ENCODE results near the gene CFAP77.

The CFAP77 gene

DNA sequence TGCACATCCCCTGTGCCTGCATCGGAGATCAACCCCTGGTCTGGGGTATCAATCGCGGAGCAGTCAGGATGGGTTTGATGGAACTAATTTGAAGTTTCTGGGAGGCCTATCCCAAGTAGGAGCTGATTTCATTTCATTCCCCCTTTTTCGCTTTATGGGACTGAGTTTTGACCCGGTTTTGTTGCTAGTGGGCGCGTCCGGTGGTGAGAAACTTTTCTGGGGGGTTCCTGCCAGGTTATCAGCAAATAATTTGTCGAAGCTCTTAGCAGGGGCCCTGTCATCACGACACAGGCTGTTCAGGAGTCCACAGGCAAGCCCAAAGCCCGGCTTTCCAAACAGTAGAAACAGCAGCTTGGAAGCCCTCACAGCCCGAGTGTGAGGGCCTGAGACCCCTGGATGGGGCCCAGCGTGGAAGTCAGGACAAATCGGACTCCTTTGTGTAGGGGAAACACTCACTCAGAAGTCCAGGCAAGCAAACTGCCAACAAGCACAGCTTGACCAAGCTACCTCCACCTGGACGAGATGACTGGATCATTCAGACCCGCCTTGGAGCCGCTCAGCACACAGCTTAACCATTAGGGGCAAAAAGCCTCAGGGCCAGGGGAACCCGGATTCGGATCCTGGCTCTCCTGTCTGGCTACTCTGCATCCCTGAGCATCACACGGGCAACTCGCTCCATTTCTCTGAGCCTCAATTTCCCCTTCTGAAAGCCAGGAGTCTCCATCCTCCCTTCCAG, 108.0 kb downstream of the CFAP77 start:
- no peak for DNase-seq (ENCODE audit: low read depth)

DNA sequence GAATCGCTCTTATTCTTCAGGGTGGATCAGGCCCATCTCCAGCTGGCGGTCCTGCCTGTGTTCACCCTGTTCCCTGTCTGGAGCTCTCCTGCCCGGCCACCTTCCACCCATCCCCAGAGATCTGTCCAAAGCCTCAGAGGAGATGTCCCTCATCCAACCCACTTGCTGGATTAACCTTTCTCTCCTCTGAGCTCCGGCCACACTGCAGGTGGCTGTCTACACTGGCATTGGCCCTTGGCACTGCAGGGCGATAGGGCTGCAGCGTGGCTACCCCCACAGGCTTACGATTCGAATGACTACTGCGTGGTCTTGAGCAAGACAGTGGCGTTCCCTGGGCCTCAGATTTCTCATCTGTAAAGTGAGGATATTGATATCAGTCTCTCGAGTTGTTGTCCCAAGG, 108.6 kb downstream of the CFAP77 start:
- DNase-seq (ENCODE audit: low read depth) = no peak

DNA sequence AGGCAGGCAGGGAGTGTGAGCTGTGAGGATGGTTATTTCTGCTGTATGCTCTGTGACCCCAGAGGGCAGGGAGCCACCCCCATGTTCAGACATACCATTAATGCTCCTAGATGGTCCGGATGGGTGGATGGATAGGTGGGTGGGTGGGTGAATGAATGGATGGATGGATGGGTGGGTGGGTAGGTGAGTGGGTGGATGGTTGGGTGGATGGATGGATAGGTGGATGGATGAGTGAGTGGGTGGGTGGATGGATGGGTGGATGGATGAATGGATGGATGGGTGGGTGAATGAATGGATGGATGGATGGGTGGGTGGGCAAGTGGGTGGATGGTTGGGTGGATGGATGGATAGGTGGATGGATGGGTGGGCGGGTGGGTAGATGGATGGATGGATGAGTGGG, 109.0 kb downstream of the CFAP77 start:
- no peak for DNase-seq (ENCODE audit: low read depth)

DNA sequence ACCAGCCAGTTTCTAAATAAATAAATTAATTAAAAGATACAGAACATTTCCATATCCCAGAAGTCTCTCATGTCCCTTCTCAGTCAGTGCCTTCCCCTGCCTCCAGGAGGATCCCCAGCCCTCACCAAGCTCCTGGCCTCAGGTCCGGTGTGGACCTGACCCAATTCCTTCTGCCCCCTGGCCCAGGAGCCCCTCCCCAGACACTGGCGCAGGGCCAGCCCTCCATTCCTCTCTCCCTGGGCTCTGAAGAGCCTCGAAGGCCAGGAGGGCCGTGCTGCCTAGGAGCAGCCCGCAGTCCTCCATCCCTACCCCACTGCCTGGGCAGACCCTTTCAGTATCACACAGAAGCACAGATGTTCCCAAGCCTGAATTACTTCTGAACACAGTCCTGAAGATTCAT, 110.6 kb downstream of the CFAP77 start:
- DNase-seq (ENCODE audit: low read depth) = no peak

DNA sequence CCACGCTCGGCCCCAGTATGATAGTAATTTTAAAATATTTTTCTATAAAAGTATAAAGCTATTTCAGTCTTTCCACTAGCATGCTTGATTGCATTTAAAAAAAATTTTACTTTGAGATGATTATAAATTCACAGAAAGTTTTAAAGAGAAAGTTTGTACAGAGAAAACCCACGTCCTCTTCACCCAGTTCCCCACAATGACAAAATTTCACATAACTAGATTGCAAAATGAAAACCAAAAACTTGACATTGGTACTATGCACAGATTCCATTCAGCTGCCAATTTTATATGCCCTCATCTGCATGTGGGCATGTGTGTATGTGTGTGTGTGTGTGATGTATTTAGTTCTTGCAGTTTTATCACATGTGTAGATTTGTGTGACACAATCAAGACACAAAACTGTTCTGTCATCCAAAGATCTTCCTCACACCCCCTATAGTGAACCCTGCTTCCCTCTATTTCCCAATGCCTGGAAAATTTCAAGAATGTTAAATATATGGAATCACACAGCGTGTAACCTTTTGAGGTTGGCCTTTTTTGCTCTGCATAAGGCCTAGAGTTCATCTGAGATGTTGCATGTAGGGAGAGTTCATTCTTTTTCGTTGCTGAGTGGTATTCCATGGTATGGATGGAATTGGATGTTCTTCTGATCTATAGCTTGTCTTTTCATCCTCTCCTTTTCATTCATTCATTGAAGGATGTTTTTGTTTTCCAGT, 115.5 kb downstream of the CFAP77 start:
- DNase-seq (ENCODE audit: low read depth) = no peak

DNA sequence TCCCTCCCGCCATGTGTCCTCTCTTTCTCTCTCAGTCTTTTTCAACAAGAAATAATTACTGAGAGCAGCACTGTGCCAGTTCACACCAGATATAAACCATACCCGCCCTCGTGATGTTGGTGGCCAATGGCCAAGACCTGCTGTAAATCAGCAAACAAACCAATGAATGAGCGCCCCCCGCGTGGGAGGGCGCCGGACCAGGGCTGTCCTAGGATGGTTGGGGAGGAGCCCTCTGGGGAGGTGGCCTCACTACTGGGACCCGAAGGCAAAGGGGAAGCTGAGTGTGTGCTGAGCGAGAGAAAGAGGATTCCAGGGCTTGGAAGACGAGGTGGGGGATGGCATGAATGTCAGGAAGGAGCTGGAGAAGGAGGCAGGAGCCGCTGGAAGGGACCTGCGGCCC, 121.2 kb downstream of the CFAP77 start:
- no peak for DNase-seq (ENCODE audit: low read depth)

DNA sequence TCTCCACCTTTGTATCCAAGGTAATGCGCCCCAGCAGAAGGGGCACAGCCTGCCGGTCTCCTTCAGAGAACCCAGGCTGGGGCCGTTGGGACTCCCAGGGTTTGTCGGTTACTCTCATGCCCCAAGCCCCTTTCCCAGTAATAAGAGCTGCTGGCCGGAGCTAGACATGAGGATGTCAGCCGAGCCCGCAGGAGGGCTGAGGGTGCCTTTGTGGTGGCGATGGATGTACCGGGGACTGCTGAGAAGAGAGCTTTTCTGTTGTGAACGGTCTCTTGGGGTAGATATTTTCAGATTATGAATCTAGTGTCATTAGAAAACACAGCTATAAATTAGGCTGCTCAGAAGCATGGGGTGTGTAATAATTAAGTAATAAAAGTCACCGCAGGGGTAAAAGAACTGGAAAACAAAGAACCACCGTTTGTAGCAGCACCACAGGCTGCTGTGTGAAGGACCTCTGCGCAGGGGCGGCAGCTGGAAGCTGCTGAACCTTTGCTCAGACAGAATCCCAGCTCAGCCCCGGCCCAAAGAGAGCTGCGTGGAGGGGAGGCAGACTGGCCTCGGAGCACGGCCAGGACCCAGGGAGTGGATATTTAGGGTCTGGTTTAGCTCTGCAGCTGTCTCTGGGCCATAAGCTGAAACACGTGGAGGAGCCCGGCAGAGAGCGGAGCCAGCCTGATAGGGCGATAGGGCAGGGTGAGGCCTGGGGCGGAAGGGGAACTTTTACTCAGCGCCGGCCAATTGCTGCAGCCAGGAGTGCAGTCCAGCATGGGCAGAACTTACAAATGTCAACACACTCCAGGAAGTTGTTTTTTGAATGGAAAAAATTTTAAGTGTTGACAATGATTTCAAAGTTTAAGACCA, 121.9 kb downstream of the CFAP77 start:
- DNase-seq (ENCODE audit: low read depth) = no peak

DNA sequence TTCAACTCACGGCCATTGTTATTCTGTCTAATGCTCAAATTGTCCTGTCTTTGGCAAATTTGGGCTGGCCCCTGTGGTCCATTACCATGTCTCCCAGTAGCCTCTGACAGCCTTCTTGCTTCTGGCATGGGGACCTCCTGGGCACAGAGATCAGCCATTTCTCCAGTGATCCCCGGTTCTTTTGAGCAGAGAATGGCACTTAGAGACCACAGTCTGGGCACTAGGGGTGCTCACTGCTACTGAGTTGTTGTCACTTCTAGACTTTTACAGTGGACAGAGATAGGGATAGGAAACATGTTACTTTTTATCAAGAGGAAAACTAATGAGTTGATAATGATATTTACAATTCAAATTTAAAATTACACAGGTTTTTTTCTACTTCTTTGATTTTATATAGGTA, 124.8 kb downstream of the CFAP77 start:
- no peak for DNase-seq (ENCODE audit: low read depth)

DNA sequence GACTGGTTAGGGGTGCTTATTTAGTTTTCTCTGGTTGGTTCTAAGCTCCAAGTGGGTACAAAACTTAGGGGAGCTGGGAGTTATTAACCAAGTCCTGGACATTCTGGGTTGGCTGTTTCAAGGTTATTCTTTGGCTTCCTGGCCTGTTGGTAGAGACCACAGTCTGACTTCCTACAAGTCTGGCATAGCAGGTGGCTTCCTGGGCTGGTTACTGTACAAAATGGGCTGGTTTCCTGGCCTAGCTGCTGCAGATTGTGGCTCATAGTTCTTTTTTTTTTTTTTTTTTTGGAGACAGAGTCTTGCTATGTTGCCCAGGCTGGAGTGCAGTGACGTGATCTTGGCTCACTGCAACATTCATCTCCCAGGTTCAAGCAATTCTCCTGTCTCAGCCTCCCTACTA, 126.1 kb downstream of the CFAP77 start:
- DNase-seq (ENCODE audit: low read depth) = no peak

DNA sequence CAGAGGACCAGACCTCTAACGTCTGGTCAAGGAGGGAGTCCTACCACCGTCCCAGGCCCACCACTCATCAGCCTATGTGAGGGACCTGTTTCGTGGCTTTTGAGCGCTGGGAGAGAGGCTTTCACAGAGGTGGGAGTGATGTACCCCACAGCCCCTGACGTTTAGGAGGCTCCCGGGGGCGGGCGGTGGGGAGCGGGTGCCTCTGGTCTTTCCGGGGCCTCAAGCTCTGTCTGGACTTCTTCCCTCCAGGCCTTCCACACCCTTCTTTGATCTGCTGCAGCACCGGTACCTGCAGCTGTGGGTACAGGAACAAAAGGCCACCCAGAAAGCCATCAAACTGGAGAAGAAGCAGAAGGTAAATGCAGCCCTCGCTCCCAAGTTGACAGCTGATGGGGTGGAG, 127.3 kb downstream of the CFAP77 start:
- DNase-seq (ENCODE audit: low read depth) = no peak

DNA sequence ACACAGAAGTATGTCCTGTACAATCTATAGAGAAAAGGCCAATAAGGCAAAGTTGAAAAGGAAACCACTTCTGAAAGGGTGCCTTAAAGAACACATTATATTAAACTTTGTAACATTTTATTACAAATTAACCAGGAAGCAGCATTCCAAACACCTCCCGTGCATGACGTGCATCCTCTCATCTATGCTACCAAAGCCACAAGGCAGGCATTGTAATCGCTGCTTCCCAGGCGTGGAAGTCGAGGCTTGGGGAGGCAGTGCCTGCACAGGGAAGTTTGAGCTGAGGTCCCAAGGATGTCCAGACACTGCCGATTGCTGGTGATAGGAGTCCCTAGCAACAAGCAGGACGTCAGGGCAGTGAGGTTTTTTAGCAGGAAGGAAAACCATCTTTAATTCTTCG, 128.1 kb downstream of the CFAP77 start:
- DNase-seq (ENCODE audit: low read depth) = no peak

DNA sequence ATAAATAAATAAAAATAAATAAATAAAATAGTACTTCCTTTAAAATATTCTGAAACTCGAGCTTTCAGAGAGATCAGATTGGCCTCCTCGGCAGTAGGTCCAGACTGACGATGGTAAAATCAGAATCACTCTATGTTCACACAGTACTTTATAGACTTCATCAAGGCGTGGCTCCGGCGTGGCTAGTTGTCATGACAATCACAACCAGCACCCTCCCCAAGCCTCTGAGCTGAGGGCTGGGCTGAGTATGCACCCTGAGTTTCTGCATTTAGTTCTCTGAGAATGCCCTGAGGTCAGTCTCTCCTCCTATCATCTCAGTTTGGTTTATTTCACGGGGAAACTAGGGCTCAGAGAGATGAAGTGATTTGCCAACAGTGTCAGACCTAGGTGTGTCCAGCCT, 129.1 kb downstream of the CFAP77 start:
- no peak for DNase-seq (ENCODE audit: low read depth)

DNA sequence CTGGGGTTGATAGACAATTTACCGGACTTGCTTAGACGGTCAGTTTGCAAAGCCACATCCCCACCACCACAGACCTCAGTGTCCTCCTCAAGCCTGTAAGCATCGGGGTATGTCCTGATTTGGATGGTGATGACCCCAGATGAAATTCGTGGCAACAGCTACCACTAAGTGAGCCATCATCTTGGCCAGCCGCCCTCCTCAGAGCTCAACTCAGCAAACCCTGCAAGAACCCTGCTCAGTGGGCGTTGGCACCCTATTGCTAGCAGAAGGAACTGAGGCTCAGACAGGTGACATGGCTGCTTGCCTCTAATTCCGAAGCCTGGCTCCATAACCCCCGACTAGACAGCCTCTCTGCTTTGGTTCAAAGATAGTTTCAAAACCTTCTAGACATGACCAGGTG, 131.0 kb downstream of the CFAP77 start:
- DNase-seq (ENCODE audit: low read depth) = no peak

DNA sequence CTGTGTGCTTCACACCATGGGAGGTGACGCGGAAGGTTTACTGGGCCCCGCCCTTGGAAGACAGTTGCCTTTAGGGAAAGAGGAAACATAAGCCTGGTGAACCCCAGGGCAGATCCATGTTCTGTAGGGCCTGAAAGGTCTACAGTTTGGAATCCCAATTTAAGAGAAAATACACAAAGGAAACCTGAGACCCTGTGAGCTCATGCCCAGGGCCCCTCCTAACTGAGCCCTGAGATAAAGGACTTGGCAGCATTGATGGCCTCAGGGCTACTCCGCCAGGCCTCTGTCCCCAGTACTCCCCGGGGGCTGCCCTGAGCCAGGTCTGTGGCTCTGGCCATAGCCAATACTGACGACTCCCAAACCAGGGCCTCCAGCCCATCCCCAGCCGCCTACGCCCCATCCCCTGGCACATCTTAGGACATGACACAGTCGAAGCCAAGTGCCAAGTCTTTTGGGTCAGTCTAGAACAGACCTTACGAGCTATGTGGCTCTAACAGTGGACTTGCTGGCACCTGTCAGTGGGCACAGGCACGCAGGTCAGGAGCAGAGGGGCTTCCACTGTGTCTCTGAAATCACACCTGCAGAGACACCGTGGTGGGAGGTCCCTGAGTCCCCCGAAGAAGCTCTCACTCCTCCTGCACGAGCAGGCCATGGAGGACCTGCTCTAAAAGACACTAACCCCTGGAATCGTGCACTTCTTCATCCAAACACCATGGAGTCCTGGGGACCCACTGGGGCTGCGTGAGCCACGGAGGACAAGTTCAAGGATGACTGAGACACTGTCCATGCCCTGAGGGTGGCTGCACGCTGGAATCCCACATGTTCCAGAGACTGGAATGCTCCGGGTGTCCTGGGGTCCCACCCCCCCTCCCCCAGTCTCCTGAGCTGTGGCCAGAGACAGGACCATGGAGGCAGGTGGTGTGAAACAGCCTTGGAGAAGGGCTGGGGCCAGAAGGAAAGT, 132.1 kb downstream of the CFAP77 start:
- no peak for DNase-seq (ENCODE audit: low read depth)

DNA sequence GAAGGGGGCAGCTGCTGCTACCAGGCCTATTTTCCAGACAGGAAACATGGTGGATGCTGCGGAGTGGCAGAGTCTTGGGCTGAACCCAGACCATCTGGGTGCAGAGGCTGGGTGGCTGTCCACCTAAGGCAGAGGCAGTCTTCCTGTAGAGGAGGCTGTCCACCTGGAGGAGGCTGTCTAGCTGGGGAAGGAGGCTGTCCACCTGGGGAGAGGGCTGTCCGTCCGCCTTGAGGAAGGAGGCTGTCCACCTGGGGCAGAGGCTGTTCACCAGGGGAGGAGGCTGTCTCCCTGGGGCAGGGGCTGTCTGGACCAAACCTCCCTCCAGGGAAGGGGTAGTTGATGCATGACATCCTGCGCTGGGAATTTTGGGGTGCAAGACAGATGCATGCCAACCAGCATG, 133.2 kb downstream of the CFAP77 start:
- DNase-seq (ENCODE audit: low read depth) = no peak

DNA sequence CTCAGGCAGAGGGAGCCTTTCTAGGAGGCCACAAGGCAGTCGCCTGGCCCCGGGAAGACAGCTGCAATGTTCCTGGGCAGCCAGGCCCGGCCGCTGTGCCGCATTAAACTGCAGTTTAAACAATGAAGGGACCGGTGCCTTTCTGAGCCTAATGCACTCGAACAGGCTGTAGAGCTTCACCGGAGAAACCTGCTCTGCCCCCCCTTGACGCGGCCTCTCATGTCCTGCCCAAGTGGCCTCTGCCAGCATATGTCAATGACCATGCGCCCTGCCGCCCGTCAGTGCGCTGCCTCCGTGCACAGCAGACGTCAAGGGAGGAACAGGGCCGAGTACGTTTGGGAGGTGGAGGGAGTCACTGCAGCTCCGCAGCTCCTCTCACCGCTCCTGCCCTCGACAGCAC, 133.9 kb downstream of the CFAP77 start:
- no peak for DNase-seq (ENCODE audit: low read depth)

DNA sequence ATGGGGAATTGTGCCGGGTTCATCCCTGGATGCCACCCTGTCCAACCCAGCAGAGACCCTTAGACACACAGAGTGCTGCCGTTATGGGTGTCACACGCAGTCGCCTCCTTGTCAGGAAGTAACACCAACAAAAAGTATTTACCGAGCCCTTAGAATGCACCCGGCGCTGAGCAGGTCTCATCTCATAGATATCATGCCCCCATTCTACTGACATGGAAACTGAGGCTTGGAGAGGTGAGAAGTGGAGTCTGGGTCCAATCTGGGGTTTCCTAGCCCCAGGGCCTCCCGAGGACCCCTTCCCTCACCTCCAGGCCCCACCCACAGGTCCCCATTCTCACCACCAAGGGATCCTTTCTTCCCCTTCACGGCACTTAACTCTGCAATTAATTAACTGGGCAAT, 135.6 kb downstream of the CFAP77 start:
- DNase-seq (ENCODE audit: low read depth) = no peak

DNA sequence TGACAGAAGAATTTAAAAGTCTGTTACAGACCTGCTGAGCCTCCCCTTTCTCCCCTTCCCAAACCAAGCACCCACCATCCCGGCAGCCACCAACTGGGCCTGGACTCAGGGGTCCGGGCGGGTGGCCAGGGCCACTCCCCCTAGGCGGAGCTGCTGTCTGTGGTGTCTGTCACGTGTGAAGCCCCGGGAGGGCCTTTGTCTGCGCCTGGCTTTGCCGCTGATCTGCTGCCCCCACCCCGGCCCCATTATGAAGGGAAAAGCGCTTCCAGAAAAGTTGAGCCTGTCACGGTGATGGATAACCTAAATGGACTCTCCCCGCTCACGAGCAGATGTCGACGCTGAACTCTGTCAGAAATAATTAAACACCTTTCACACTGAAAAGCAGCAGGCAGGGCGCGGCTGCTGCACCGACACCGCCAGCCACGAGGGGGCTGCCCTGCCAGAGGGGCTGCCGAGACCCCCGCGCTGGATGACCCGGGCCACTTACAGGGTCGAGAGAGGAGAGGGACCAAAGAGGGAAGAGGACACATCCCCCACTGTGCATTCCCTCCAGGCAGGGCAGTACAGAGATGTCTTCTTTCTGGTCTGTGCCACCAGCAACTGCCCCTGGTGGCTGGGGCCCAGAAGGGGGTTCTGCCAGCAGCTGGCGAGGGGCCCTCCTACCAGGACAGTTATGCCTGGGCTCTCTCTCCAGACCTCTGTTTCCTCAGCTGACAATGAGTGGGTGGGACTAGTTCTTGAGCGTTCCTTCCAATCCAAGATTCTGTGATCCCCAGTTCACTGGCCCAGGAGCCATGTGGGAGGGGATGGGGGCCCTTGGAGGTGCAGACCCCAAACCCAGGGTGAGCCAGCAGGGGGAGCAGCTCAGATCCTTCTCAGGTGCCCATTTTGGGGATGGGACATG, 136.4 kb downstream of the CFAP77 start:
- DNase-seq (ENCODE audit: low read depth) = no peak

DNA sequence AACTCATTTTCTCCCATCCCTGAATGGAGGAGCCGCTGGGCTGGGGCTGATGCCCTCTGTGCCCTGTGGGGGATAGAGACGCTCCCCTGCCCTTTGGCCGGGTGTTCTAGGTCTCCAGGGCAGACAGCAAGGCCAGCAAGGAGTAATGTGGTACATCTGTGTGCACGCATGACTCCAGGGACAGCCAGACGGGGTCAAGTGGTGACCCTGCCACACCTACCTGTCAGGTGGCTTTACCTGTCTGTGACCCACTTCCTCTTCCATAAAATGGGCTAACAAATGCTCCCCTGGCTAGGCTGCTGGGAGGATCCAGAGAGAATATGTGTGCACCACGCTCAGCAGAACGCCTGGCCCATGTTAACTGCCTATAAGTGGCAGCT, 137.0 kb downstream of the CFAP77 start:
- DNase-seq (ENCODE audit: low read depth) = no peak

DNA sequence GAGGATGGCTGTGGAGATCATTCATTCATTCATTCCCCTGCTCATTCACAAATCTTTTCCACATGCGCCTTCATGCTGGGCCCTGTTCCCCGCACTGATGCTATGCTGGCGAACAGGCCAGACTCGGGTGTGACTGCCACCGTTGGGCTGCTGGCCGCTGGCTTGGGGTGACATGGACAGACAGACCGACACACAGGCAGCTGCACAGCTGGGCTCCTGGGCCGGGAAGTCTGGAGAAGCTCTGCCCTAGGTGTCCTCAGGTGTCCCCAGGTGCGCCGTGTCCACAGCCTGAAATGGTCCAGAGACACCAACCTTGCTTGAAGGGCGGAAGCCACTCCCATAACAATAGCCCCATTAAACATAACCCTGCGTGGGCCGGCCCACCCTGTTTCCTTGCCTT, 137.4 kb downstream of the CFAP77 start:
- no peak for DNase-seq (ENCODE audit: low read depth)
